Panc1 (cell line): ENCODE measurements around the gene PNLDC1.

Experiments used
- CTCF ChIP-seq: fragments of 450-650 bp; IDR thresholded peaks from 2 replicates; pipeline ENCODE4 v1.5.1; 2017; ENCODE audit warnings: mild to moderate bottlenecking
- POLR2AphosphoS5 ChIP-seq: IDR thresholded peaks from 2 replicates; pipeline ENCODE4 v1.6.1; 2012; ENCODE audit warnings: mild to moderate bottlenecking, low read depth, low read length, moderate library complexity
- REST ChIP-seq, 2 experiments: IDR thresholded peaks; 2 replicates each; pipeline ENCODE4 v1.6.1; 2011 to 2012; ENCODE audit warnings: low read depth in 2 of 2, control low read depth in 1 of 2, low read length in 1 of 2, mild to moderate bottlenecking in 1 of 2, moderate library complexity in 1 of 2; ENCODE audit not compliant: insufficient read depth in 1 of 2
- TCF7L2 ChIP-seq: IDR thresholded peaks from 2 replicates; pipeline ENCODE4 v1.6.1; 2011; ENCODE audit warnings: mild to moderate bottlenecking, low read depth, low read length, inconsistent platforms

GRCh38 chr6:159866286-159867247 lies 66.5 kb downstream of the PNLDC1 start:
- TF ChIP-seq POLR2AphosphoS5: no peak
- TF ChIP-seq CTCF: no peak
- no peak for TF ChIP-seq TCF7L2
- TF ChIP-seq REST (IDR thresholded peaks at IDR 0.05; ENCODE audit: insufficient read depth in 1 of 2, low read depth in 2 of 2, low read length in 1 of 2): no peak
